ENCODE results near the gene NOC4L. TPM values are rescaled to one million over a fixed set of nuclear protein-coding genes. Genes with fewer than 3 reads are reported as not detected.

NOC4L gene
- total RNA-seq, 1 donor from 2014 or later, result 16.5 TPM

DNA sequence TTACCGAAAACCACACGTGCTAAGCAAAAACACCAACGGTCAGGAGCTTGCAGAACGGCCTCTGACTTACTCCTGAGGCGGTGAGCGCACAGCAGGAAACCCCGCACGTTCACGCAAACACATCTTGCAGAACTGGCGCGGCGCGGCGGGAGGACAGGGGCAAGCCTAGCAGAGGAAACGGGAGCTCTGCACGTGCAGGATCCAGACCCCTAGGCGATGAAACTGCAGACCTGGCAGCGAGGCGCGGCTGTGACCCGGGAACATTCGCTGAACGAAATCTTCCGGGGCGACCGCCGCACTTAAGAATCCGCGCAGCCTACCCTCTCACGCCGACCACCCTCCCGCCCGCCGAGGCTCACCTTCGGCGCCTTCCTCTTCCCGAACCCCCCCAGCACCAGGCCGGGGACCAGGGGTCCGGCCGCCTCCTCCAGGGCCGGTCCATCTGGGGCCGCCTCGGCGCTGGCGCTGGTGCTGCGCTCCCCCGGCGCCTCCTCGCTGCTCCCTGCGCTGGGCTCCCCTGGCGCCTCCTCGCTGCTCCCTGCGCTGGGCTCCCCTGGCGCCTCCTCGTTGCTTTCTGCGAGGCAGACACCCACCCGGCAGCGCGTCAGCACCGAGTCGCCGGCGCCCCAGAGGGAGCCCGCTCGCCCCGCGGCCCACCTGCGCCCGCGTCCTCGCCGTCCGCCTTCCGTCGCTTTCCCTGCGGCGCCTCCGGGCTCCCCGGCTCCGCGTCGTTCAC is 753 bp upstream of the NOC4L start:
- Histone ChIP-seq H3K9me3 (ENCODE audit: insufficient read depth, low read depth, low read length) (no peaks in the 10 kb centered on the region), H2AFZ (ENCODE audit: low read depth, low read length) (no peak overlapping the region), H3K4me1 (ENCODE audit: insufficient read depth, low read length) (peaks cover 16% of the 10 kb centered on the region), H3K36me3 (ENCODE audit: insufficient read depth, low read length) (peaks cover 5% of the 10 kb centered on the region), H3K79me2 (ENCODE audit: insufficient read depth, low read length) (peaks cover 61% of the 10 kb centered on the region), H3K27me3 (ENCODE audit: insufficient read depth, low read length) (no peaks in the 10 kb centered on the region), H4K20me1 (ENCODE audit: insufficient read depth, low read length) (peaks cover 47% of the 10 kb centered on the region), H3K4me2 (ENCODE audit: low read length) (peak overlapping the region; percentile 98), H3K27ac (ENCODE audit: low read depth, low read length) (peak overlapping the region; percentile 12), H3K9ac (ENCODE audit: low read length) (peak overlapping the region; percentile 92), H3K4me3 (ENCODE audit: insufficient read depth, low read depth, low read length) (peak overlapping the region; percentile 78)
- H3K4me3 Mint-ChIP-seq (ENCODE audit: unreplicated experiment), result peak overlapping the region; percentile 83
- no peak for TF ChIP-seq EZH2 (IDR thresholded peaks at IDR 0.05; ENCODE audit: insufficient read depth, low read length)
- TF ChIP-seq, protein P1, sequence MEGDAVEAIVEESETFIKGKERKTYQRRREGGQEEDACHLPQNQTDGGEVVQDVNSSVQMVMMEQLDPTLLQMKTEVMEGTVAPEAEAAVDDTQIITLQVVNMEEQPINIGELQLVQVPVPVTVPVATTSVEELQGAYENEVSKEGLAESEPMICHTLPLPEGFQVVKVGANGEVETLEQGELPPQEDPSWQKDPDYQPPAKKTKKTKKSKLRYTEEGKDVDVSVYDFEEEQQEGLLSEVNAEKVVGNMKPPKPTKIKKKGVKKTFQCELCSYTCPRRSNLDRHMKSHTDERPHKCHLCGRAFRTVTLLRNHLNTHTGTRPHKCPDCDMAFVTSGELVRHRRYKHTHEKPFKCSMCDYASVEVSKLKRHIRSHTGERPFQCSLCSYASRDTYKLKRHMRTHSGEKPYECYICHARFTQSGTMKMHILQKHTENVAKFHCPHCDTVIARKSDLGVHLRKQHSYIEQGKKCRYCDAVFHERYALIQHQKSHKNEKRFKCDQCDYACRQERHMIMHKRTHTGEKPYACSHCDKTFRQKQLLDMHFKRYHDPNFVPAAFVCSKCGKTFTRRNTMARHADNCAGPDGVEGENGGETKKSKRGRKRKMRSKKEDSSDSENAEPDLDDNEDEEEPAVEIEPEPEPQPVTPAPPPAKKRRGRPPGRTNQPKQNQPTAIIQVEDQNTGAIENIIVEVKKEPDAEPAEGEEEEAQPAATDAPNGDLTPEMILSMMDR (IDR thresholded peaks at IDR 0.05; ENCODE audit: insufficient read depth, low read depth, low read length), result no peak
- peaks cover 5% of the 10 kb centered on the region for H3K4me1 Mint-ChIP-seq (ENCODE audit: low read depth, unreplicated experiment)
- FAIRE-seq (no peak), DNase-seq (ENCODE audit: low read depth) (no peak)
- peak overlapping the region; percentile 56 for H3K27ac Mint-ChIP-seq (ENCODE audit: unreplicated experiment)
- H3K27me3 Mint-ChIP-seq (ENCODE audit: low read depth, unreplicated experiment), result no peaks in the 10 kb centered on the region
- H3K36me3 Mint-ChIP-seq (ENCODE audit: low read depth, unreplicated experiment), result peaks cover 4% of the 10 kb centered on the region
- H3K9me3 Mint-ChIP-seq (ENCODE audit: unreplicated experiment), result no peaks in the 10 kb centered on the region

DNA sequence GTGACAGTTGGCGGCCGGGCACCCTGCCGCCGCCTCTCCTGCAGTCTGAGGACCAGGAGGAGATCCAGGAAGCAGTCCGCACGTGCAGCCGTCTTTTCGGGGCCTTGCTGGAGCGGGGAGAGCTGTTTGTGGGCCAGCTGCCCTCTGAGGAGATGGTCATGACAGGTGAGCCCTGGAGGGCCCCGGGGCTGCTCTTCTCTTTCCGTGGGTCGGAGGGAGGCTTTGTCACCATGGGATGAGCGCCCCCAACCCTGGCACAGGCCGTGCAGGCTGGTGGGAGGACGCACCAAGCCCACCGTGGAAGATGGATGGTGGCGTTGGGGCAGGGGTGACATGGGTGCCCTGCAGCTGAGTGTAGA is 532 bp downstream of the NOC4L start:
- Histone ChIP-seq H3K9me3 (ENCODE audit: insufficient read depth, low read depth, low read length) (no peaks in the 10 kb centered on the region), H4K20me1 (ENCODE audit: insufficient read depth, low read length) (peaks cover 47% of the 10 kb centered on the region), H3K27ac (ENCODE audit: low read depth, low read length) (peak overlapping the region; percentile 71), H3K79me2 (ENCODE audit: insufficient read depth, low read length) (peaks cover 61% of the 10 kb centered on the region), H3K4me2 (ENCODE audit: low read length) (peak overlapping the region; percentile 98), H3K27me3 (ENCODE audit: insufficient read depth, low read length) (no peaks in the 10 kb centered on the region), H3K4me1 (ENCODE audit: insufficient read depth, low read length) (peaks cover 16% of the 10 kb centered on the region), H3K36me3 (ENCODE audit: insufficient read depth, low read length) (peaks cover under 1% of the 10 kb centered on the region), H3K4me3 (ENCODE audit: insufficient read depth, low read depth, low read length) (peak overlapping the region; percentile 78), H2AFZ (ENCODE audit: low read depth, low read length) (peak overlapping the region; percentile 87), H3K9ac (ENCODE audit: low read length) (peak overlapping the region; percentile 92)
- FAIRE-seq (no peak), DNase-seq (ENCODE audit: low read depth) (no peak)
- no peaks in the 10 kb centered on the region for H3K27me3 Mint-ChIP-seq (ENCODE audit: low read depth, unreplicated experiment)
- peaks cover 5% of the 10 kb centered on the region for H3K4me1 Mint-ChIP-seq (ENCODE audit: low read depth, unreplicated experiment)
- H3K9me3 Mint-ChIP-seq (ENCODE audit: unreplicated experiment), result no peaks in the 10 kb centered on the region
- peaks cover 3% of the 10 kb centered on the region for H3K36me3 Mint-ChIP-seq (ENCODE audit: low read depth, unreplicated experiment)
- H3K4me3 Mint-ChIP-seq (ENCODE audit: unreplicated experiment), result peak overlapping the region; percentile 92
- no peak for TF ChIP-seq EZH2 (IDR thresholded peaks at IDR 0.05; ENCODE audit: insufficient read depth, low read length)
- TF ChIP-seq, protein P1 (IDR thresholded peaks at IDR 0.05; ENCODE audit: insufficient read depth, low read depth, low read length), result no peak
- peak overlapping the region; percentile 53 for H3K27ac Mint-ChIP-seq (ENCODE audit: unreplicated experiment)

DNA sequence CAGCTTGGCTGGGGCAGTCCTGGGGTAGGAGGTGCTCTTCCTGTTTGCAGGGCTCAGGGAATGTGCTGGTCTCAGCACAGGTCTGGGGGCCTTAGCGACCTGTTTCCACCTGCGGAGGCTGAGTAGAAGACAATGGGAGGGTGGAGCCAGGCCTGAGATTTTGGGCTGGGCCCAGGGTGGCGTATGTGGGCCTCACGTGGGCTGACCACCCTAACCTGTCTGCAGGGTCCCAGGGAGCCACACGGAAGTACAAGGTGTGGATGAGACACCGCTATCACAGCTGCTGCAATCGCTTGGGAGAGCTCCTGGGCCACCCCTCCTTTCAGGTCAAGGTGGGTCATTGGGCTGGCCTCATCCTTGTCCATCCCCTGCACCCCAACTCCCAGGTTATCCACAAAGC is 1.1 kb downstream of the NOC4L start:
- Mint-ChIP-seq H3K4me1 (ENCODE audit: low read depth, unreplicated experiment) (peaks cover 5% of the 10 kb centered on the region), H3K4me3 (ENCODE audit: unreplicated experiment) (peak overlapping the region; percentile 92), H3K27ac (ENCODE audit: unreplicated experiment) (peak overlapping the region; percentile 53), H3K36me3 (ENCODE audit: low read depth, unreplicated experiment) (peaks cover 3% of the 10 kb centered on the region), H3K27me3 (ENCODE audit: low read depth, unreplicated experiment) (no peaks in the 10 kb centered on the region), H3K9me3 (ENCODE audit: unreplicated experiment) (no peaks in the 10 kb centered on the region)
- H2AFZ ChIP-seq (ENCODE audit: low read depth, low read length), result no peak overlapping the region
- no peak overlapping the region for H3K27ac ChIP-seq (ENCODE audit: low read depth, low read length)
- peaks cover 61% of the 10 kb centered on the region for H3K79me2 ChIP-seq (ENCODE audit: insufficient read depth, low read length)
- H3K4me2 ChIP-seq (ENCODE audit: low read length), result peak overlapping the region; percentile 98
- peak overlapping the region; percentile 78 for H3K4me3 ChIP-seq (ENCODE audit: insufficient read depth, low read depth, low read length)
- H3K9ac ChIP-seq (ENCODE audit: low read length), result peak overlapping the region; percentile 92
- no peaks in the 10 kb centered on the region for H3K9me3 ChIP-seq (ENCODE audit: insufficient read depth, low read depth, low read length)
- H4K20me1 ChIP-seq (ENCODE audit: insufficient read depth, low read length), result peaks cover 47% of the 10 kb centered on the region
- H3K36me3 ChIP-seq (ENCODE audit: insufficient read depth, low read length), result no peaks in the 10 kb centered on the region
- no peak for DNase-seq (ENCODE audit: low read depth)
- FAIRE-seq, result no peak
- H3K27me3 ChIP-seq (ENCODE audit: insufficient read depth, low read length), result no peaks in the 10 kb centered on the region
- TF ChIP-seq, protein P1 (IDR thresholded peaks at IDR 0.05; ENCODE audit: insufficient read depth, low read depth, low read length), result no peak
- no peak for TF ChIP-seq EZH2 (IDR thresholded peaks at IDR 0.05; ENCODE audit: insufficient read depth, low read length)
- H3K4me1 ChIP-seq (ENCODE audit: insufficient read depth, low read length), result peaks cover 16% of the 10 kb centered on the region
